ENCODE data around the gene HOXC9.

GRCh38 chr12:53987787-53988230 lies 12.2 kb upstream of the HOXC9 start:
- TF ChIP-seq, protein P1, sequence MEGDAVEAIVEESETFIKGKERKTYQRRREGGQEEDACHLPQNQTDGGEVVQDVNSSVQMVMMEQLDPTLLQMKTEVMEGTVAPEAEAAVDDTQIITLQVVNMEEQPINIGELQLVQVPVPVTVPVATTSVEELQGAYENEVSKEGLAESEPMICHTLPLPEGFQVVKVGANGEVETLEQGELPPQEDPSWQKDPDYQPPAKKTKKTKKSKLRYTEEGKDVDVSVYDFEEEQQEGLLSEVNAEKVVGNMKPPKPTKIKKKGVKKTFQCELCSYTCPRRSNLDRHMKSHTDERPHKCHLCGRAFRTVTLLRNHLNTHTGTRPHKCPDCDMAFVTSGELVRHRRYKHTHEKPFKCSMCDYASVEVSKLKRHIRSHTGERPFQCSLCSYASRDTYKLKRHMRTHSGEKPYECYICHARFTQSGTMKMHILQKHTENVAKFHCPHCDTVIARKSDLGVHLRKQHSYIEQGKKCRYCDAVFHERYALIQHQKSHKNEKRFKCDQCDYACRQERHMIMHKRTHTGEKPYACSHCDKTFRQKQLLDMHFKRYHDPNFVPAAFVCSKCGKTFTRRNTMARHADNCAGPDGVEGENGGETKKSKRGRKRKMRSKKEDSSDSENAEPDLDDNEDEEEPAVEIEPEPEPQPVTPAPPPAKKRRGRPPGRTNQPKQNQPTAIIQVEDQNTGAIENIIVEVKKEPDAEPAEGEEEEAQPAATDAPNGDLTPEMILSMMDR (IDR thresholded peaks at IDR 0.05) = no peak
- TF ChIP-seq POLR2A (IDR thresholded peaks at IDR 0.05) = no peak

Data from breast epithelium (tissue), 3 donors.